Hepatocyte (in vitro differentiated cells): ENCODE measurements around the gene CLTCL1.
"Not testable (repeated sequence)": the region's sequence is repeated elsewhere in the genome, so short reads cannot be mapped to it uniquely, and the experiment has no call there.

ENCODE experiments used
- EZH2 ChIP-seq: fragments of 200-600 bp; sonication (generic); IDR thresholded peaks from 2 replicates; pipeline ENCODE4 v1.6.1; 2016; ENCODE audit warnings: antibody characterized with exemption, mild to moderate bottlenecking, borderline replicate concordance
- EZH2phosphoT487 ChIP-seq: fragments of 200-600 bp; sonication (generic); IDR thresholded peaks from one replicate; pipeline ENCODE4 v1.6.1; 2018; ENCODE audit warnings: antibody characterized with exemption, mild to moderate bottlenecking, low read depth, moderate library complexity; ENCODE audit not compliant: unreplicated experiment, severe bottlenecking
- TF ChIP-seq, protein P1 (sequence below): fragments of 200-600 bp; sonication (generic); IDR thresholded peaks from 2 replicates; pipeline ENCODE4 v1.5.1; 2016; ENCODE audit warnings: antibody characterized with exemption, mild to moderate bottlenecking; ENCODE audit not compliant: poor library complexity

DNA sequence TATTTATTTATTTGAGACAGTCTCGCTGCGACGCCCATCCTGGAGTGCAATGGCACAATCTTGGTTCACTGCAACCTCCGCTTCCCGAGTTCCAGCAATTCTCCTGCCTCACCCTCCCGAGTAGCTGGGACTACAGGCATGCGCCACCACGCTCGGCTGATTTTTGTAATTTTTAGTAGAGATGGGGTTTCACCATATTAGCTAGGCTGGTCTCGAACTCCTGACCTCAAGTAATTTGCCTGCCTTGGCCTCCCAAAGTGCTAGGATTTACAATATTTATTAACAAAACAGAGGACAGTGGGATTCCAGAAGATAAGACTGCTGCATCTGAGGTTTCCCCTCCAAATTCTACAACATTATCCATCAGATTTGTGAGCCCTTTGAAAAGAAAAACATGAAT lies 12.4 kb downstream of the CLTCL1 start:
- TF ChIP-seq, protein P1, sequence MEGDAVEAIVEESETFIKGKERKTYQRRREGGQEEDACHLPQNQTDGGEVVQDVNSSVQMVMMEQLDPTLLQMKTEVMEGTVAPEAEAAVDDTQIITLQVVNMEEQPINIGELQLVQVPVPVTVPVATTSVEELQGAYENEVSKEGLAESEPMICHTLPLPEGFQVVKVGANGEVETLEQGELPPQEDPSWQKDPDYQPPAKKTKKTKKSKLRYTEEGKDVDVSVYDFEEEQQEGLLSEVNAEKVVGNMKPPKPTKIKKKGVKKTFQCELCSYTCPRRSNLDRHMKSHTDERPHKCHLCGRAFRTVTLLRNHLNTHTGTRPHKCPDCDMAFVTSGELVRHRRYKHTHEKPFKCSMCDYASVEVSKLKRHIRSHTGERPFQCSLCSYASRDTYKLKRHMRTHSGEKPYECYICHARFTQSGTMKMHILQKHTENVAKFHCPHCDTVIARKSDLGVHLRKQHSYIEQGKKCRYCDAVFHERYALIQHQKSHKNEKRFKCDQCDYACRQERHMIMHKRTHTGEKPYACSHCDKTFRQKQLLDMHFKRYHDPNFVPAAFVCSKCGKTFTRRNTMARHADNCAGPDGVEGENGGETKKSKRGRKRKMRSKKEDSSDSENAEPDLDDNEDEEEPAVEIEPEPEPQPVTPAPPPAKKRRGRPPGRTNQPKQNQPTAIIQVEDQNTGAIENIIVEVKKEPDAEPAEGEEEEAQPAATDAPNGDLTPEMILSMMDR: not testable (repeated sequence)
- TF ChIP-seq EZH2, EZH2phosphoT487: not testable (repeated sequence)
